Activated naive CD4-positive, alpha-beta T cell treated with anti-CD3 and anti-CD28 coated beads, Interleukin-2, amount 50 U/mL, for 72 hours (primary cell): ENCODE data around the gene CYTH3. TPM values are rescaled to one million over a fixed set of nuclear protein-coding genes. Genes with fewer than 3 reads are reported as not detected.
"Not testable (repeated sequence)": the region's sequence is repeated elsewhere in the genome, so short reads cannot be mapped to it uniquely, and the experiment has no call there.

Source experiments
- ATAC-seq, 2 donors: fragments of 150-1000 bp; cut with Tn5 transposase; 2 replicates each; pipeline ENCODE4 v1.10.0; 2021; ENCODE audit warnings: mild to moderate bottlenecking in 2 of 2, moderate library complexity in 2 of 2
- DNase-seq, 2 donors: peaks; one replicate each; pipeline ENCODE4 v3.0.0; 2021 to 2022; ENCODE audit warnings: low spot score in 2 of 2
- H3K27ac Mint-ChIP-seq, 2 donors: one replicate each; pipeline ENCODE4 v1.8.0; 2022; ENCODE audit warnings: mild to moderate bottlenecking in 2 of 2, mixed read lengths in 2 of 2
- H3K36me3 Mint-ChIP-seq, 2 donors: one replicate each; pipeline ENCODE4 v1.8.0; 2022; ENCODE audit warnings: mixed read lengths in 2 of 2
- H3K9me3 Mint-ChIP-seq, 2 donors: one replicate each; pipeline ENCODE4 v1.8.0; 2022; ENCODE audit warnings: mixed read lengths in 2 of 2
- total RNA-seq, 2 donors: library from RNA; stranded (reverse); gene quantifications; one replicate each; pipeline ENCODE4 v1.2.3, GENCODE V29; 2022

The CYTH3 gene
- total RNA-seq, 2 donors from 2014 or later: 1.2 to 2.4 TPM

- peak in 1 of 2 donors; percentile 24 for DNase-seq
- ATAC-seq: peak; percentile 92 to 95
- no peaks in the 10 kb centered on the region for H3K9me3 Mint-ChIP-seq
- H3K27ac Mint-ChIP-seq: no peak overlapping the region
- no peaks in the 10 kb centered on the region for H3K36me3 Mint-ChIP-seq
These were observed 22.0 kb downstream of the CYTH3 start for GRCh38 chr7:6250364-6250833.

- DNase-seq (no peak), ATAC-seq (no peak)
- H3K27ac Mint-ChIP-seq: no peak overlapping the region
- no peaks in the 10 kb centered on the region for H3K9me3 Mint-ChIP-seq
- H3K36me3 Mint-ChIP-seq: no peaks in the 10 kb centered on the region
These were observed 23.4 kb downstream of the CYTH3 start for GRCh38 chr7:6249043-6249442.

GRCh38 chr7:6248581-6248980 lies 23.8 kb downstream of the CYTH3 start:
- H3K27ac Mint-ChIP-seq: no peak overlapping the region
- no peaks in the 10 kb centered on the region for H3K9me3 Mint-ChIP-seq
- DNase-seq (no peak), ATAC-seq (no peak)
- no peaks in the 10 kb centered on the region for H3K36me3 Mint-ChIP-seq

- Mint-ChIP-seq H3K27ac (no peak overlapping the region), H3K36me3 (no peaks in the 10 kb centered on the region), H3K9me3 (no peaks in the 10 kb centered on the region)
- ATAC-seq (no peak), DNase-seq (no peak)
These were observed 26.0 kb downstream of the CYTH3 start for GRCh38 chr7:6246251-6246917.

- Mint-ChIP-seq H3K27ac (no peak overlapping the region), H3K36me3 (no peaks in the 10 kb centered on the region), H3K9me3 (no peaks in the 10 kb centered on the region)
- no peak for DNase-seq
- no peak for ATAC-seq
These were observed 28.4 kb downstream of the CYTH3 start for GRCh38 chr7:6244021-6244420.

GRCh38 chr7:6243168-6243567 lies 29.3 kb downstream of the CYTH3 start:
- no peak for DNase-seq
- H3K27ac Mint-ChIP-seq: no peak overlapping the region
- H3K36me3 Mint-ChIP-seq: no peaks in the 10 kb centered on the region
- no peaks in the 10 kb centered on the region for H3K9me3 Mint-ChIP-seq
- ATAC-seq: no peak

GRCh38 chr7:6242561-6242960 lies 29.9 kb downstream of the CYTH3 start:
- no peaks in the 10 kb centered on the region for H3K9me3 Mint-ChIP-seq
- no peak overlapping the region for H3K27ac Mint-ChIP-seq
- ATAC-seq: no peak

GRCh38 chr7:6241607-6241973 lies 30.8 kb downstream of the CYTH3 start:
- ATAC-seq (no peak), DNase-seq (no peak)
- Mint-ChIP-seq H3K27ac (no peak overlapping the region), H3K36me3 (no peaks in the 10 kb centered on the region), H3K9me3 (no peaks in the 10 kb centered on the region)

More at GRCh38 chr7:6242561-6242960, 29.9 kb downstream of the CYTH3 start:
- no peak for DNase-seq
- H3K36me3 Mint-ChIP-seq: no peaks in the 10 kb centered on the region

- DNase-seq (no peak), ATAC-seq (no peak)
- no peaks in the 10 kb centered on the region for H3K36me3 Mint-ChIP-seq
- no peak overlapping the region for H3K27ac Mint-ChIP-seq
- H3K9me3 Mint-ChIP-seq: no peaks in the 10 kb centered on the region
These were observed 34.0 kb downstream of the CYTH3 start for GRCh38 chr7:6238309-6238925.

GRCh38 chr7:6237730-6238129 lies 34.7 kb downstream of the CYTH3 start:
- ATAC-seq (no peak), DNase-seq (no peak)
- Mint-ChIP-seq H3K36me3 (no peaks in the 10 kb centered on the region), H3K27ac (no peak overlapping the region), H3K9me3 (no peaks in the 10 kb centered on the region)

GRCh38 chr7:6237011-6237410 lies 35.4 kb downstream of the CYTH3 start:
- no peak for DNase-seq
- H3K27ac Mint-ChIP-seq: no peak overlapping the region
- H3K9me3 Mint-ChIP-seq: no peaks in the 10 kb centered on the region
- no peaks in the 10 kb centered on the region for H3K36me3 Mint-ChIP-seq
- ATAC-seq: no peak

GRCh38 chr7:6235029-6235871 lies 37.2 kb downstream of the CYTH3 start:
- DNase-seq (no peak), ATAC-seq (no peak)
- Mint-ChIP-seq H3K9me3 (no peaks in the 10 kb centered on the region), H3K27ac (peak overlapping the region in 1 of 2 donors; percentile 56), H3K36me3 (no peaks in the 10 kb centered on the region)

GRCh38 chr7:6234384-6234783 lies 38.0 kb downstream of the CYTH3 start:
- Mint-ChIP-seq H3K27ac (no peak overlapping the region), H3K9me3 (no peaks in the 10 kb centered on the region), H3K36me3 (no peaks in the 10 kb centered on the region)
- ATAC-seq (peak; percentile 69 to 78), DNase-seq (no peak)

- Mint-ChIP-seq H3K36me3 (no peaks in the 10 kb centered on the region), H3K27ac (no peak overlapping the region), H3K9me3 (no peaks in the 10 kb centered on the region)
- DNase-seq (no peak), ATAC-seq (peak in 1 of 2 donors; percentile 55)
These were observed 39.9 kb downstream of the CYTH3 start for GRCh38 chr7:6232534-6232933.

GRCh38 chr7:6232116-6232515 lies 40.3 kb downstream of the CYTH3 start:
- no peaks in the 10 kb centered on the region for H3K9me3 Mint-ChIP-seq

GRCh38 chr7:6231184-6231583 lies 41.2 kb downstream of the CYTH3 start:
- Mint-ChIP-seq H3K9me3 (no peaks in the 10 kb centered on the region), H3K27ac (no peak overlapping the region), H3K36me3 (no peaks in the 10 kb centered on the region)
- DNase-seq: no peak
- no peak for ATAC-seq

More at GRCh38 chr7:6232116-6232515, 40.3 kb downstream of the CYTH3 start:
- H3K36me3 Mint-ChIP-seq: no peaks in the 10 kb centered on the region
- H3K27ac Mint-ChIP-seq: no peak overlapping the region
- ATAC-seq: no peak
- no peak for DNase-seq

GRCh38 chr7:6229284-6229683 lies 43.1 kb downstream of the CYTH3 start:
- ATAC-seq, DNase-seq, H3K9me3 Mint-ChIP-seq, H3K27ac Mint-ChIP-seq, H3K36me3 Mint-ChIP-seq: not testable (repeated sequence)
